Activated T-helper 1 cell treated with anti-CD3 and anti-CD28 coated beads, Interleukin-12 subunit alpha, Interleukin-12 subunit beta, Interleukin-2, Interleukin-4 antibody, amounts not matched to agents 30 ng/mL and 10 ng/mL and 1 ng/mL, durations not matched to agents 14 hours and 24 hours and 36 hours (primary cell): ENCODE data around the gene TTC28. TPM values are rescaled to one million over a fixed set of nuclear protein-coding genes. Genes with fewer than 3 reads are reported as not detected.

Experiments
- DNase-seq: peaks from one replicate; pipeline ENCODE4 v3.0.0; 2021; ENCODE audit warnings: low spot score
- H3K27ac Mint-ChIP-seq: one replicate; pipeline ENCODE4 v1.8.0; 2021; ENCODE audit warnings: mild to moderate bottlenecking, mixed read lengths
- H3K27me3 Mint-ChIP-seq: one replicate; pipeline ENCODE4 v1.8.0; 2022; ENCODE audit warnings: mild to moderate bottlenecking, moderate library complexity, mixed read lengths; ENCODE audit not compliant: insufficient read depth
- H3K36me3 Mint-ChIP-seq: one replicate; pipeline ENCODE4 v1.8.0; 2021; ENCODE audit warnings: low read depth, mixed read lengths
- H3K4me1 Mint-ChIP-seq: one replicate; pipeline ENCODE4 v1.8.0; 2021; ENCODE audit warnings: low read depth, mixed read lengths
- H3K4me3 Mint-ChIP-seq: one replicate; pipeline ENCODE4 v1.8.0; 2021; ENCODE audit warnings: mild to moderate bottlenecking, moderate library complexity, mixed read lengths
- H3K9me3 Mint-ChIP-seq: one replicate; pipeline ENCODE4 v1.8.0; 2021; ENCODE audit warnings: mixed read lengths
- intact Hi-C: fragments of 100-400 bp; cut with micrococcal nuclease; formaldehyde crosslinking; loops from one replicate; pipeline ENCODE4 v1.15.1; 2024
- total RNA-seq: library from RNA; stranded (reverse); gene quantifications from 2 replicates; pipeline ENCODE4 v1.2.3, GENCODE V29; 2022

The TTC28 gene
- total RNA-seq, 1 donor from 2014 or later = 2.4 TPM

DNA sequence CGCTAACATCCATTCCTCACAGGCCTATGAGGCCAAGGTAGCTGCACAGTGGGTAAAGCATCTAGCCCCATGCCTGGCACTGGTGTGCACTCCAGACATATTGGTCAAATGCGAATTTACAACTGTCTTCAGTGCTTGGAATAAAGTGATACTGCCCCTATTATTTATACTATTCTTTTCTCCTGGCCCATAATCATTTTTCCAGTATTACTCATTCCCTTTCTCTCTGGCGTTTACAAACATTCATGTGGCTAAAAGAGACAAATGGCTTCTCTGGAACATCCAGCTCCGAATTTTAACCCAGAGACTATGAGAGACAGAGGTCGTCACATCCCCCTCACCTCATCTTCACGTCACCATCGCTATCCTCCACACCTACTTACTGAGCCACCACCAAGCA, 673.4 kb downstream of the TTC28 start:
- Mint-ChIP-seq H3K27ac (no peak overlapping the region), H3K4me3 (no peak overlapping the region), H3K36me3 (no peaks in the 10 kb centered on the region), H3K27me3 (no peaks in the 10 kb centered on the region), H3K9me3 (no peaks in the 10 kb centered on the region), H3K4me1 (no peaks in the 10 kb centered on the region)
- no peak for DNase-seq
- intact Hi-C loops = no loop called here

GRCh38 chr22:28005513-28005912, 674.1 kb downstream of the TTC28 start:
- DNase-seq = no peak
- H3K27ac Mint-ChIP-seq = no peak overlapping the region
- H3K9me3 Mint-ChIP-seq = no peaks in the 10 kb centered on the region
- H3K4me3 Mint-ChIP-seq = no peak overlapping the region
- intact Hi-C loops = no loop called here
- no peaks in the 10 kb centered on the region for H3K4me1 Mint-ChIP-seq
- H3K36me3 Mint-ChIP-seq = no peaks in the 10 kb centered on the region
- H3K27me3 Mint-ChIP-seq = no peaks in the 10 kb centered on the region

- Mint-ChIP-seq H3K36me3 (no peaks in the 10 kb centered on the region), H3K9me3 (no peaks in the 10 kb centered on the region), H3K27me3 (no peaks in the 10 kb centered on the region), H3K4me3 (no peak overlapping the region), H3K4me1 (no peaks in the 10 kb centered on the region), H3K27ac (no peak overlapping the region)
- intact Hi-C loops = no loop called here
- no peak for DNase-seq
These were observed 675.6 kb downstream of the TTC28 start for GRCh38 chr22:28004021-28004420.

DNA sequence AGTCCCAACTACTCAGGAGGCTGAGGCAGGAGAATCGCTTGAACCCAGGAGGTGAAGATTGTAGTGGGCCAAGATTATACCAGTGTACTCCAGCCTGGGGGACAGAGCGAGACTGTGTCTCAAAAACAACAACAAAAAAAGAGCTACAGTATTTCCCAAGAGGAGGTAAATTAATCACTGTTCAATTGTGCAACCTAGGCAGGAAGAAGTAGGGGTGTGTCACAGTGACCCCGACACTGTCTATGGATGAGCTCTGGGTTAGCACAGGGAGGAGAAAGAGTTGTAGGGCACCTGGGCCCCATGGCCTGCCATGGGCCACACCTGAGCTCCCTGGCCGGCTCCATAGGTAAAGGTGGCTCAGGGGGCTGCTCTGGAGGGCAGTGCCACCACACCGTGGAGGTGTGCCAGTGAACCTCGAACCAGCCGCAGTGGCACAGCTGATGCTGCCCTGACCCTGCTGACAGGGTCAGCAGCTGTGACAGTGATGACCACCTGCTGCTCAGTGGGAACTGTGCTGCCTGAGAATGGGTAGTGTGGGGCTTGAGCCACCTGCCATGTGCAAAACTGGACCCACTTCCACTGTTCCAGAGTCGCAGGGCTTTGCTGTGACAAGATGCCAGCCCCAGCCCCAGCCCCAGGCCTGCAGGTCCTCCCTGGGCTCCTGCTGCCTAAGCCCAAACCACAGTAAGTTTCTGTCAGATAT, 676.6 kb downstream of the TTC28 start:
- no peaks in the 10 kb centered on the region for H3K27me3 Mint-ChIP-seq
- DNase-seq = no peak
- intact Hi-C loops = no loop called here
- no peaks in the 10 kb centered on the region for H3K9me3 Mint-ChIP-seq
- H3K36me3 Mint-ChIP-seq = no peaks in the 10 kb centered on the region
- no peaks in the 10 kb centered on the region for H3K4me1 Mint-ChIP-seq
- no peak overlapping the region for H3K27ac Mint-ChIP-seq
- no peak overlapping the region for H3K4me3 Mint-ChIP-seq

DNA sequence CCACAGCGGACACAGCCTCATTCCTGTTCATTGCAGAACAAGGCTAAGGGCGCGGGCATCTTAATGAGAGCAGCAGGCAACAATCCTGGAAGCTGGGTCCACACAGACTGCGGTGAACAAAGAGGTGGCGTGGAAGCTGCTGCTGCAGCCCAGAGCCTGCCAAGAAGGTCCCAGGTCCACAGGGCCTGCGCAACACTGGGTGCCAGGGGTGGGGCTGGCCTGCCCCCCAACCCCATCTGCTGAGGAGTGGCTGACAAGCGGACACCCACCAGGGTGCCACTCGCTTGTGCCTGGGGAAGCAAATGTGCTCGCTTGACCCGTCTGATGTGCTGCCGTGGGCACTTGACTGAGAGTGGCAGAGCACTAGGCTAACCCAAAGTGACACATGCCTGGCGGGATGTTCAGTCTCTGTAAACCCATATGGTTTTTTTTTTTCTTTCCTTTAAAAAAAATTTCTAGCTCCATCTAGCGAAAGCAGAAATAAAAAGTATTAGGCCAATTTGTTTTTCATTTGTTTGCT, 677.4 kb downstream of the TTC28 start:
- Mint-ChIP-seq H3K36me3 (no peaks in the 10 kb centered on the region), H3K27ac (no peak overlapping the region), H3K4me1 (no peaks in the 10 kb centered on the region), H3K27me3 (no peaks in the 10 kb centered on the region), H3K4me3 (no peak overlapping the region), H3K9me3 (no peaks in the 10 kb centered on the region)
- intact Hi-C loops = no loop called here
- DNase-seq = no peak

DNA sequence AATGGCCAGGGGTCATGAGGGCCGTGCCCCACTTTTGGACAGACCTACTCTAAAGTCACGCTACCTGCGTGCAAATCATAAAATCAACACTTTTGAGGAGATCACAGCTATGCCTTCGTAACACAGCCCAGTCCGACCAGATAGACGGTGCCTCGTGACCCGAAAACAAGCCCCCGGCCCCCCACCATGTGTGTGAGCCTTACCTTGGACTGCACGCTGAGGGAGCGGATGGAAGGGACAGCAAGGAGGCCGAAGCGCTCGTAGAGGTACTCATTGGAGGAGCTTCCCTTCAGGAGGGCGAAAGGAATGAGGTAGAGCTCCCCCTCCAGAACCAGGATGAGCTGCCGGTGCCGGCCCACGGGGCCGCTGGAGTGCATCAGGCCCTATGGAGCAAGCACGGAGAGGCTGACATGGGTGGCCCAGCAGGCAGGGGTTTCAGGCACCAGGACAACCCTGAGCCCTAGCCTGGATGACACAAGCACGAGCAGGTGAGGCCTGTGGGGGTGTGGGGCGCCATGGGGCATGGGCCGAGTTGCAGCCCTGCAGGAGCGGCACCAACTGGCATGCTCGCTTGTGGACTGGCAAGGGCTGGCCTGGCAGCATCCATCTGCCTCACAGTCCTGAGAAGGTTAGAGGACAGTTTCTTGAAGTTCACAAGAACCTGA, 678.3 kb downstream of the TTC28 start:
- DNase-seq = no peak
- Mint-ChIP-seq H3K27me3 (no peaks in the 10 kb centered on the region), H3K27ac (no peak overlapping the region), H3K9me3 (no peaks in the 10 kb centered on the region), H3K36me3 (no peaks in the 10 kb centered on the region), H3K4me1 (no peaks in the 10 kb centered on the region), H3K4me3 (no peak overlapping the region)
- intact Hi-C loops = no loop called here

DNA sequence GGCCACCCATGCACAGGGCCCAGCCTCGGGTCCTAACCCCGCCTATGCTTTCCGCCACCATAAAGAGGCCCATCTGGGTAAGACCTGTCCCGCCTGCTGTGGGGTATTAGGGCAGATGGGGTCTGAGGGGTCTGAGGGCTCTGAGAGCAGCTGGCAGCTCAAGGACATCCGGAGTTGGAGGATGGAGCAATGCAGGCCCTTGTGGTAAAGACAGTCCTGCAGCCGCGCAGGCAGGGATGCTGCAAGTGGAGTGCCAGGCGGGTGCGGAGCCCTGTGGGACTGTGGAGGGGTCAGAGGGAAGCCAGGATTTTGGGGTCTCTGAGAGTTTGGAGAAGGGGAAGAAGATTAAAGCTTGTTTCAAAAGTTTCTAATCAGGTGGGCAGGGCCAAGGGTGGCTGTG, 679.3 kb downstream of the TTC28 start:
- no peaks in the 10 kb centered on the region for H3K36me3 Mint-ChIP-seq
- no peaks in the 10 kb centered on the region for H3K9me3 Mint-ChIP-seq
- intact Hi-C loops = no loop called here
- no peak overlapping the region for H3K27ac Mint-ChIP-seq
- no peak for DNase-seq
- H3K27me3 Mint-ChIP-seq = no peaks in the 10 kb centered on the region
- no peaks in the 10 kb centered on the region for H3K4me1 Mint-ChIP-seq
- H3K4me3 Mint-ChIP-seq = no peak overlapping the region

DNA sequence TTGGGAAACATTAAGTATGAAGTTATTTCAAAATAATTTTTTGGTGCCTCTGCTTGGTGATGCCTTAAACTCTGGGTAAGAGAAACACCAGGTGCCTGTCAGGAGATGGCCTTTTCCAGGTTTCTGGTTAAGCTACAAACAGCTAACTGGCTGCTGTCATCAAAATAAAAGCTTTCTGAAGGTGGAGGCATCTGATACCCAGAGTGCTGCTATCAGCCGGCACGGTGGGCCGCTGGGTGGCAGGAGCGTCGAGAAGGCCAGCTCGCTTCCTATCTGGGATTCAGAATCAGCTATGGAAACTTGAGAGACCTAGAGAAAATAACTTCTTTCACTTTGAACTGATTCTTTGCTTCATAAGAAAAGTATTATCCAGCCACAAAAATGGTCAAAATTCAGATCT, 679.8 kb downstream of the TTC28 start:
- DNase-seq = no peak
- Mint-ChIP-seq H3K27ac (no peak overlapping the region), H3K9me3 (no peaks in the 10 kb centered on the region), H3K27me3 (no peaks in the 10 kb centered on the region), H3K36me3 (no peaks in the 10 kb centered on the region), H3K4me3 (no peak overlapping the region), H3K4me1 (no peaks in the 10 kb centered on the region)
- intact Hi-C loops = no loop called here

- no peaks in the 10 kb centered on the region for H3K9me3 Mint-ChIP-seq
- no peaks in the 10 kb centered on the region for H3K27me3 Mint-ChIP-seq
- no peaks in the 10 kb centered on the region for H3K36me3 Mint-ChIP-seq
- H3K27ac Mint-ChIP-seq = no peak overlapping the region
- no peaks in the 10 kb centered on the region for H3K4me1 Mint-ChIP-seq
- no peak overlapping the region for H3K4me3 Mint-ChIP-seq
- intact Hi-C loops = no loop called here
- DNase-seq = no peak
These were observed 680.9 kb downstream of the TTC28 start for GRCh38 chr22:27998511-27999410.

DNA sequence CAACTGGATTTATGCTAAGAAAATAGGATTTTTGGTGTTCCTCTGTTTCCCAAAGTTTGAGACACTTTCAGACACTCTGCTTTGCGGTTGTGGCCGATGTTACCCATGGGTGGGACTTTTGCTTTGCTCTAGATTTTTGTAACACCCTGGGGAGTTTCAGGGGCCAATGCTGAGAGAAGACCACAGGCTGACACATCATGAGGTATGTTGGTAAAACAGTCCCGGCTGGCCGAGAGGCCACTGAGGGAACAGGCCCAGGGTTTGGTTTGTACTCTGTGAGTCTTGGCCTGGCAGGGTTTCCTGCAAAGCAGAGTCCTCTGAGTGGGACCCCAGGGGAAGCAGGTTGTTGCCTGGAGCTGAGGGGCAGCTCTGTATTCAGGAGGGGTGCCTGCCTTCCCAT, 682.1 kb downstream of the TTC28 start:
- Mint-ChIP-seq H3K4me3 (no peak overlapping the region), H3K36me3 (no peaks in the 10 kb centered on the region), H3K4me1 (no peaks in the 10 kb centered on the region), H3K9me3 (no peaks in the 10 kb centered on the region), H3K27ac (no peak overlapping the region), H3K27me3 (no peaks in the 10 kb centered on the region)
- DNase-seq = no peak
- intact Hi-C loops = no loop called here

DNA sequence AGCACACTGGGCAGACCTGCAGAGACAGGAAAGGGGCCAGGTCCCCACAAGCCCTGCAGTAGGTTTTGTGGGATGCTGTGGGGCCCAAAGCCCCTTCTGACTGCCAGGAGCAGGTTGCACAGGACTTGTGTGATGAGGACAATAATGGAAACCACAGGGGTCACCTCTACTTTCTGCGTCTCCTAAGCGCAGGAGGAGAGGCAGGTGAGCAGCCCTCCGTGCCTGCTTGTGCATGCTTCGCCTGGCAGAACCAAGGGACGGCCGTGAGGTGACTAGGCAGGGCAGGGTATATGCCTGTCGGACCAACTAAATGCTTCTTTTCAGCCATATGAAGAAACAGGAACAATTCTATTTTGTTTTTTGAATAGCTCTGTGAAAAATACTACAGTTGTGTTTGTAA, 682.7 kb downstream of the TTC28 start:
- no peak overlapping the region for H3K4me3 Mint-ChIP-seq
- no peaks in the 10 kb centered on the region for H3K9me3 Mint-ChIP-seq
- intact Hi-C loops = no loop called here
- no peak for DNase-seq
- no peaks in the 10 kb centered on the region for H3K36me3 Mint-ChIP-seq
- H3K27ac Mint-ChIP-seq = no peak overlapping the region
- H3K27me3 Mint-ChIP-seq = no peaks in the 10 kb centered on the region
- H3K4me1 Mint-ChIP-seq = no peaks in the 10 kb centered on the region

DNA sequence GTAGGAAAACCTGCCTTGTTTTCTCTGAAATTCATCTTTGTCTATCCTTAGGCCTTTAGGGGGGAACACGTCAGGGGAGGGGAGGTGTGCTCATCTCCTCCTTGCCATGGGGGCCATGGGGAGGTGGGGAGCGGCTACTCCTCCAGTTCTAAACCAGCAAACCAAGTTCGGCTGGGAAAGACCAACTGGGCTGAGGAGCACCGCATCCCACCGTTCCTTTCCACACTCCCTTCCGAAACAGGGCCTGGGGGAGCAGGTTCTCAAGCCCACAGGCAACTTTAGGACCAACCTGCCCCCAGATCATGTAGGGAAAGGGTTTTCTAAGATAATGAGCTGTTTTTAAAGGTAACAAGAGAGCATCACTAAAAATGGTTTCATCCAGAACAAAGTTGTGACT, 683.1 kb downstream of the TTC28 start:
- no peak for DNase-seq
- H3K27me3 Mint-ChIP-seq = no peaks in the 10 kb centered on the region
- no peaks in the 10 kb centered on the region for H3K36me3 Mint-ChIP-seq
- H3K4me1 Mint-ChIP-seq = no peaks in the 10 kb centered on the region
- no peak overlapping the region for H3K27ac Mint-ChIP-seq
- intact Hi-C loops = no loop called here
- no peaks in the 10 kb centered on the region for H3K9me3 Mint-ChIP-seq
- no peak overlapping the region for H3K4me3 Mint-ChIP-seq
